ENCODE measurements around the gene TMEM167B. TPM values are rescaled to one million over a fixed set of nuclear protein-coding genes. Genes with fewer than 3 reads are reported as not detected.

The TMEM167B gene
- total and polyA plus RNA-seq, 2 of the 8 experiments (the other 6 are each of a cell fraction or from before 2014, with no cell fraction given), result 3.6 to 14.8 TPM

- TF ChIP-seq CHD7 (IDR thresholded peaks at IDR 0.05; ENCODE audit: insufficient replicate concordance, low read length) (no peak), TEAD4 (IDR thresholded peaks at IDR 0.05; ENCODE audit: low read depth, low read length) (no peak), RFX5 (IDR thresholded peaks at IDR 0.05; ENCODE audit: borderline replicate concordance, low read depth, low read length) (no peak), FOSL1 (IDR thresholded peaks at IDR 0.05; ENCODE audit: insufficient read depth, low read depth, low read length) (no peak), SP2 (IDR thresholded peaks at IDR 0.05; ENCODE audit: low read length) (no peak), CTCF (IDR thresholded peaks at IDR 0.05; ENCODE audit: control extremely low read depth in 1 of 3, insufficient read depth in 1 of 3, low read depth in 1 of 3, low read length in 3 of 3) (no peak), NRF1 (IDR thresholded peaks at IDR 0.05; ENCODE audit: low read depth, low read length) (no peak), POLR2AphosphoS5 (IDR thresholded peaks at IDR 0.05; ENCODE audit: low read depth, low read length) (no peak), SRF (IDR thresholded peaks at IDR 0.05; ENCODE audit: low read depth, low read length) (no peak), JUN (IDR thresholded peaks at IDR 0.05; ENCODE audit: low read depth, low read length) (no peak)
Observed at GRCh38 chr1:109046671-109047070, 43.9 kb upstream of the TMEM167B start (continued).

Data from H1 (cell line).